ENCODE results near the gene IFT122.

- no peak for TF ChIP-seq CTCF (IDR thresholded peaks at IDR 0.05 in 8 of 11, conservative IDR thresholded peaks at IDR 0.05 in 3 of 11)
- no peak for TF ChIP-seq POLR2A (IDR thresholded peaks at IDR 0.05)
- TF ChIP-seq POLR2AphosphoS5 (IDR thresholded peaks at IDR 0.05) = no peak
Observed at GRCh38 chr3:129548104-129548965, 108.3 kb downstream of the IFT122 start.

Measured in spleen (tissue), 7 donors.